HG03097 (cell line): Measurements from ENCODE around the gene MICAL2.

Source experiments
- ATAC-seq: cut with Tn5 transposase; IDR thresholded peaks from one replicate; pipeline ENCODE4 v1.9.1; 2021; ENCODE audit not compliant: unreplicated experiment, low FRiP score

The MICAL2 gene

DNA sequence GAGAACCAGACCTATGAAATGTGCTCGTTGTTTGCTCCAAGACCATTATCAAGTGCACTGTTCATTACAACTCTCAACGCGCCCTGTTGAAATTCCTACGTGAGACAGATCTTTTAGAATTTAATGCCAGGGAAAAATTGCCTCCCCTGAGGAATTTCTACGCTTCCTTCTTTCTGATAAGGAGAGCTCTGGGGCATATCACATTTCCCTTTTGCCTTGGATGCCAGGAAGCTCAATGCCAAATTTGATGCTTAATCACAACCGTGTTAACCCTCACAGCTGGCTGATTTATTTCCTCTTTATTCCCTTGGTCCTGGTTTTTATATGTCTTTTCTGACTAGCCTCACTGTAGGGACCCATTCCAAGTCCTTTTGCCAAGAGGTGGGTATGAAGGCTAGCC is 109.4 kb downstream of the MICAL2 start:
- no peak for ATAC-seq

DNA sequence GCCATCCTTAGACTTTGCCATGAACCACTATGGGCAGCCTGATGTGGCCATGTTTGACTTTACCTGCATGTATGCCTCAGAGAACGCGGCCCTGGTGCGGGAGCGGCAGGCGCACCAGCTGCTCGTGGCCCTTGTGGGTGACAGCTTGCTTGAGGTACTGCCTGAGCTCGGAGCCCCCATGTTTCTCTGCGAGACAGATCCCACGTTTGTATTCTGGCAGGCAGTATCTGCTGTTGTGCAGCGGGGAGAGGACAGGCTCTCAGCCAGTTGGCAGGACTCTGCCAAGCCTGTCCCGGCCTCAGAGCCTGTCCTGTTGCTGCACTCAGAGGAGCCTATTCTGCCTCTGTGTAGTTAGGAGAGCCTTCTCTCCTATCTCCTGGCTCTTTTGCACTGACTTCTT is 109.9 kb downstream of the MICAL2 start:
- no peak for ATAC-seq

DNA sequence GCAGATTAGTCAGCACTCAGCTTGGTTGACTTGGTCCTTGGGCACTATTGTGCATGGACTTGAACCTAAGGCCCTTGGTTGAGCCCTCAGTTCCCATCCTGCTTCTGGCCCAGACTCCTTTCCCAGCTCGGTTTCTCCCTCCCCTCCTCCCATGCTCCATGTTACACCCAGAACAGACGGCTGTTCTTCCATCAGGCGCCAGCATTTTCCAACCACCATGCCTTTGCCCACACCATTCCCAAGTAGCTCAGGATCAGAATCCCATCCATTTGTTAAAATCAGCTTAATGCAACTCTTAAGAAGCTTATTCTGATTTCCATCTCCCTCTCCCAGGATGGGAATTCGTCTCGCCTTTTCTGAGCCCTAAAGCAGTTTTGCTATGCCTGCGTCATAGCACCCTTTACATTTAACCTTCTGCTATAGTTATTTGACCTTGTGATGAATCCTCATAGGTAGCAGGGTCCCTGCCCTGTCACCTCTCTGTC is 110.7 kb downstream of the MICAL2 start:
- ATAC-seq = no peak

DNA sequence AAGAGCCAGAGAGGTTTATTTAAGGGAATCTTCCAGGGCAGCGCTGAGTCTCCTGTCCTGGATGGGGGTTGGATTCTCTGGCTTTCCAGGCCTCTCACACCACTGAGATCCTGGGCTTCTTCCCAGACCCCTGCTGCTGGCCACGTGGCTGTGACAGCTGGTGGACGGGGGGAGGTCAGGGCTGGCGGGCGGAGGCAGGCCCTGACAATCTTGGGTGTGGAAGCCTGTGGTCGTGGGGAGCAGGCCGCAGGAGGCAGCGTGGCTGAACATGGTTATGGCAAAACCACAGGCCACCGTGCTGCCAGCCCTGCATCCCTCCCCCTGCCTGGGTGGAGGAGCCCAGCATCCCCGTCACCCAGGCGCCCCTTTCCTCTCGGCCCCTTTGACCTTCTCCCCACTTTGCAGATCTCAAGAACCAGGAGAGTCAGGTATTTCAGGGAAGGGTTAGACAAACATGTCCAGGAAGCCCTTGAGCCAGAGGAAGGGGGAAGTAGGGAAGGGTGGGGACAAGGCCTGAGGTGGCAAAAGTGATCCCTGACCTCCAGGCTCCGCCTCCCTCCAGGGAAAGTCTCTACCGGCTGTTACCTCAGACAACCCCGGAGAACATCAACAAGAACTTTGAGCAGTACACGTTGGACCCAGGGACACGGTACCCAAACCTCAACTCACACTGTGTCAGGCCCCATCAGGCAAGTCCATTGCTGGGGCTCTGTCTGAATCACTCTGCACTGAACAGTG is 111.8 kb downstream of the MICAL2 start:
- ATAC-seq = no peak

DNA sequence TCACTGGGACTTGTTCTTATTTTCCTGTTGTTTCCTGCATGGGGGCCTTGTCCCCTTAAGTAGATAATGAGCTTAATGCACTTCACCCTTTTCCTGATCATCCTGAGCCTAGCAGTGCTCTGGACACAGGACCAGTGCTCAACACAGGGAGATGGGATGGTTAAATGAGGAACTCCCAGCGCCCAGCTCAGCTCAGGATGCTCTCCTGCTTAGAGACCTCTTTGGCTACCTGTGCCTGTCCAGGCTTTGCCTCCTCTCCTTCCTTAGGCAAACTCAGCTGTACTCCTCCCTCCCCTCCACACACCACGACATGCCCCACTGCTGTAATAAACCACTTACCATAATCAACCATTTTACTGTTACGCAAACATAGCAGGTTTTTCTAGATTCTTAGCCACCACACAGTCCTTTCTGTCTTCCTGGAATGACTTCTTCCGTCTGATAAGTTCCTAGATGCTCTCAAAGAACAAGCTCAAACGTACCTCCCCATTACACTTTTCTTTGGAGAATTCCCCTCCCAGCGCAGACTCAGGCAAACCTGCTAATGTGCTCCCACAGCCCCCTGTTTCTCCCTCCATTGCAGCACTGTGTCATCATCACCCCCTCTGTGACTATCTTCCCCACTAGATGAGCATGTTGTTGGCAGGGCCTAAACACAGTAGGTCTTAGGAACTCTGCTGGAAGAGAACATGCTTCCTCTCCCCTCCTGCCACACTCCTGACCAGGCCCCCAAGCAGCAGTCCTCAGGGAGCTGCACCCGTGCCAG is 113.6 kb downstream of the MICAL2 start:
- no peak for ATAC-seq

DNA sequence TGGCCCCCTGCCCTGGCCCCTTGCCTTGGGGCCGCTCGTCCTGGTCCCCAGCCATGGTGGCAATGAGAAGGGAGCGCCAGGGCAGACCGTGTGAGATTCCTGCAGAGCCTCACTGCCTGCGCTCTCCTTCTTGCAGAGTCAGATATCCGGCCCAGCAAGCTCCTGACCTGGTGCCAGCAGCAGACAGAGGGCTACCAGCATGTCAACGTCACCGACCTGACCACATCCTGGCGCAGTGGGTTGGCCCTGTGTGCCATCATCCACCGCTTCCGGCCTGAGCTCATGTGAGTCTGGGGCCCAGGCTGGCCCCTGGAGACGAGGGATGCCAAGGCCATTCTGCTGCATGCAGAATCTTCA is 114.1 kb downstream of the MICAL2 start:
- peak; percentile 96 for ATAC-seq

DNA sequence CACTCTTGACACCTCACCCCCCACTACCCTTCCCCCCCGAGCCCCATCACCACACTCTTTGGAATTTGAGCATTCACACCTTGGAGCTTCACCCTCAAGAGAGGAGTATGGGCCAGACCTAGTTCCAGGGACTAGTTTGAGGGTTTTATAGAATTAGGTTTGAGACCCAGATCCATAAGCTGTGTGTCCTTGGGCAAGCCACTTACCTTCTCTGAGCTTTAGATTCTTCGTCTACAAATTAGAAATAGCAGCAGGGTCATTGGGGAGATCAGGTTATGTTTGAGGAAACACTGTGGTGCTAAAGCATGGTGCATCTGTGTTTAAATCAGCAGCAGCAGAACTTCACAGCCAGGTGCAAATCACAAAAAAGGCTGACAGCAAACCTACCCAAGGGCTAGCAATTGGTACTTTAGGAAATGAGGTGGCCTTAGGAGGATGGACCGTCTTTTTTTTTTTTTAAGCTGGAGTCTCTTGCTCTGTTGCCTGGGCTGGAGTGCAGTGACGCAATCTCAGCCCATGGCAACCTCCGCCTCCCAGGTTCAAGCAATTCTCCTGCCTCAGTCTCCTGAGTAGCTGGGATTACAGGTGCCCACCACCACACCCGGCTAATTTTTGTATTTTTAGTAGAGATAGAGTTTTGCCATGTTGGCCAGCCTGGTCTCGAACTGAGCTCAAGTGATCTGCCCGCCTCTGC is 114.8 kb downstream of the MICAL2 start:
- ATAC-seq = no peak

DNA sequence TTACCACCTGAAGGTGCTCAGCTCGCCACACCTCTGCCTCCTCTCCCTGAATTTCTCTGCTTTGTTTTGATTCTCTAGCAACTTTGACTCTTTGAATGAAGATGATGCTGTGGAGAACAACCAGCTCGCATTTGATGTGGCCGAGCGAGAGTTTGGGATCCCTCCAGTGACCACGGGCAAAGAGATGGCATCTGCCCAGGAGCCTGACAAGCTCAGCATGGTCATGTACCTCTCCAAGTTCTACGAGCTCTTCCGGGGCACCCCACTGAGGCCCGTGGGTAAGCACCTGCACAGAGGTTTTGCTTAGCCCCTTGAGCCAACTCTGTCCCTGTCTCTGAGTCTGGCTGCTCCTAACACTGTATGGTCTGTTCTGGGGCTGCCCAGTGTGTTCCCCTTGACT is 115.7 kb downstream of the MICAL2 start:
- ATAC-seq = no peak

DNA sequence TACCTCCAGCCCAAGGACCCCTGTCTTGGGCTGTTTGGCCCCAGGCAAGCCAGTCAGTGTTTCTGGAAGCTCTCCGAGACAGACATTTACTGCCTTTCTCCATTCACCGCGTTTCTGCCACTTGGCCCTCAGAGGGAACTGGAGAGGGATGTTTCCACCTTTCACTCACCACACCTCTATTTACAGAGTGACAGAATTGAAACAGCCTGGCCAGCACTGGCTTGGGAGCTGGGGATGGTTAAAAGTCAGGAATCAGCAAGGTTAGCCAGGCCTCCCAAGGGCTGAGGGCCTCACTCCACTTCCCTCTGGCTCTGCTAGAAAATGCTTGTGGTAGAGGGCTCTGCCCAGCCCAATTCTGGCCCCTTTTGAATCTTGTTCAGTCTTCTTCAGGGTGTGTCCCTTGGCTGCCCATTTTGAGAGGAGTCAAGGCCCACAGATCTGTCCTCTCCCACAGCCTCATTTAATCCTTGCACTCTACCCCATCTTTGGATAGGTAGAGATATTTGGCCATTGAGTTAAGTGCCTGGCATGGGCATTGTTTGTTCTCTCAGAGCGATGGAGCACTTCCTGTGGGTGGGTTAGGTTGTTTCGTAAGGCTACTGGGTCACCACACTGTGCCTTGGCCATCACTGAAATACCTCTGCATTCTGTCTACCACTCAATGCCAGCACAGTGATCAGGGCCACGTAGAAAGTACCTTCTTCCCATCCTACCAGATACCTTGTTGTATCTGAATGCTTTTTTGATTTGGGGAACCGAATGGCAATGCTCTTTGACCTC is 119.2 kb downstream of the MICAL2 start:
- no peak for ATAC-seq

DNA sequence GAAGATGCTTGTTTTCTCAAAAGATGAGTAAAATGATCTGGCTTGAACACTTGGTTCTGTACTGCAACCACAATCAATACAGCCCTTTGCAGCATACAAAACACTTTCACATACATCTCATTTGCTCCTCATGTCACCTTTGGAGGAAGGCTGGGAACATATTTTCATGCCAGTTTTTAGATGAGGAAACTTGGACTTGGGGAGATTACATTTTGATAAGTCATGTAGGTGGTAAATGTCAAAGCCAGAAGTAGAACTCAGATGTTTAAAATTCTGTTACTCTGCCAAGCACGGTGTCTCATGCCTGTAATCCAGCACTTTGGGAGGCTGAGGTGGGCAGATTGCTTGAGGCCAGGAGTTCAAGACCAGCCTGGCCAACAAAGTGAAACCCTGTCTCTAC is 121.8 kb downstream of the MICAL2 start:
- ATAC-seq = no peak

DNA sequence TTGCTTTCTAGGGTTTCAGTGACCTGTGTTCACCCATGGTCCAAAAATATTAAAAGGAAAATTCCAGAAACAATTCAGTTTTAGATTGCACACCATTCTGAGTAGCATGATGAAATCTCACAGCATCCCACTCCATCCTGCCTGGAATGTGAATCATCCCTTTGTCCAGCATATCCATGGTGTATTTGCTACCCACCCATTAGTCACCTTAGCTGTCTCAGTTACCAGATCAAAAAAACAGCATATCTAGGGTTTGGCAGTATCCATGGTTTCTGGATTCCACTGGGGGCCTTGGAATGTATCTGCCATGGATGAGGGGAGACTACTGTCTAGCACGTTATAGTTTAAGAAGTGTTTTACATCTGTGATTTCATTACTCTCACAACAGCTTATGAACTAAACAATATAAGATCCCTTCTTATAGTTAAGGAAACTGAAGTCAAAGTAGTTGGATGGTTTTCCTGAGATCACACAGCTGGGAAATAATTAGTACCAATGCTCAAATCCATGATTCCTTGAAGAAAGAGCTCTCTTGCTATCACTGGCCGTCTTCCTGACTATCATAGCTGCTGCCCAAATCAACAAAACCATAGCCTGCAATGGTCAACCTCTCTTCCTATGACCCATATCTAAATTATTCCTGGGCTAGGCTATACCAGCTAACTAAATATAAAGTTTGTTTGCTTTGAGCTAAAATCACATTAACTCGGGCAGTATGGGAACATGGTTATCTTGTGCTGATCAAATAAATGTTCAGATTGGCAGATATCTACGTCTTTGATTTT is 122.6 kb downstream of the MICAL2 start:
- ATAC-seq = no peak

DNA sequence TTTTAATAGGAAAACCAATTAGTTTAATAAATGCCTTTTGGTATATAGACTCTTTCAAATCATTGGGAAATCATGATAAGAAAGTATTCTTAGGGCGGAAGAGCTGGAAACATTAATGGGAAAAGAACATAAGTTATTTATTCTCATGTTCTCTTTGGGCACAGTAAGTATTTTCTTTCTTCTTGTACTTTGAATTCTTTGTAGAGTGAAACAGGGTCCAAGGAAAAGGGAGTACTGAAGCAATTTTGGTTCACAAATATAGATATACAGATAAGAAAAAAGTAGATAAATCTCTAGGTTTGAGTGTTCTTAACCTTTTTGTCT is 123.2 kb downstream of the MICAL2 start:
- no peak for ATAC-seq

DNA sequence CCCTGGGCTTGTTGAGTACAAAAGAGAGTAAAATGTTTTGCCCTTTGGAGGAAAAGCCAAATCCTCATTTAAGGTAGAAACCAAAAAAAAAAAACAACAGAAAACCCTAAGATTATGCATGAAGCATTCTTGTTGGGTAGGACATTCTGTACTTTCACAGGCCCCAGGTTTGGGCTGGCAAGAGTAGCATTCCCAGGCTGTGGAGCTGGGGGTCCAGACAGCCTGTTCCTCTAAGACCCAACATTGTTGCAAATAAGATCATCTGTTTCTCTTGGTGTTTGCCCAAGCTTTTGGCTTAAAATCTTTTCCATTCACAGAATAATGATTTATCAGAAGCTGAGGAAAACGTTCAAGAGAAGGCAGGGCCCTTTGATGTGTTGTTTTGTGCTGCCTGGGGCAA is 123.8 kb downstream of the MICAL2 start:
- ATAC-seq = no peak

DNA sequence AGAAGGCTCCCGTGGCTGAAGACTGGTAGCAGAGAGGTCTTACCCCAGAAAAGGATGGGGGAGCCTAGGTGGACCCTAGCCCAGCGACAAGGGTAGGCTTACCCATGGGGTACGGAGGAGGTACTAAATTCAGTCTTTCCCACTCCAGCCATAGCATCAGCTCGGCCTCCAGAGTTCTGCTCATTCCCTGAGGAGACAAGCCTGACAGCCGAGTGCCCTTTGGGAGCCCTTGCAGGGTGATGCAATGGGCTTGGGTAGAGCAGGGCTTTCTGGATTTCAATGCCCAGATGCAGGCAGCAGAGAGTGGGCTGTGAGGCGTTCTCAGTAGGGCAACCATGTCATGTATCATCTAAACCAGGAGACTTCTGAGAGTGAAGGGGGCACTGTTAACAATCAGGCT is 124.7 kb downstream of the MICAL2 start:
- no peak for ATAC-seq

DNA sequence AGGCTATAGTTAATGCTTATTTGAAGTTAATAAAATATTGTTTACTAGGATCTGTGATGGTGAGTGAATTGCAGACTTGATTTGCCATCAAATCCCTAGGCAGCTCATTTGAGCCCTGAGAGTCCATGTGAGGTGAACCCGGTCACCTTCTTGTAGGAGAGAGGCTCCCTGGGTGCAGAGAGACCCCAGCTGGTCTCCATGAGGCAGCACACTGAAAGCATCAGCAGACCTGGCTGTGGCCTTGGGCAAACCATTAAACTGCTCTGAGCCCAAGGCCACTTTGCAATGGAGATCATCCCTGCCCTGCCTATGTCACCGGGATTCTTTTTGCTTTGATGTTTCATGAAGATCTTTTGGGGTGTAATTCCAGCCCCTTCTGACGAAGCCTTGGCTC is 125.2 kb downstream of the MICAL2 start:
- ATAC-seq = peak; percentile 20

DNA sequence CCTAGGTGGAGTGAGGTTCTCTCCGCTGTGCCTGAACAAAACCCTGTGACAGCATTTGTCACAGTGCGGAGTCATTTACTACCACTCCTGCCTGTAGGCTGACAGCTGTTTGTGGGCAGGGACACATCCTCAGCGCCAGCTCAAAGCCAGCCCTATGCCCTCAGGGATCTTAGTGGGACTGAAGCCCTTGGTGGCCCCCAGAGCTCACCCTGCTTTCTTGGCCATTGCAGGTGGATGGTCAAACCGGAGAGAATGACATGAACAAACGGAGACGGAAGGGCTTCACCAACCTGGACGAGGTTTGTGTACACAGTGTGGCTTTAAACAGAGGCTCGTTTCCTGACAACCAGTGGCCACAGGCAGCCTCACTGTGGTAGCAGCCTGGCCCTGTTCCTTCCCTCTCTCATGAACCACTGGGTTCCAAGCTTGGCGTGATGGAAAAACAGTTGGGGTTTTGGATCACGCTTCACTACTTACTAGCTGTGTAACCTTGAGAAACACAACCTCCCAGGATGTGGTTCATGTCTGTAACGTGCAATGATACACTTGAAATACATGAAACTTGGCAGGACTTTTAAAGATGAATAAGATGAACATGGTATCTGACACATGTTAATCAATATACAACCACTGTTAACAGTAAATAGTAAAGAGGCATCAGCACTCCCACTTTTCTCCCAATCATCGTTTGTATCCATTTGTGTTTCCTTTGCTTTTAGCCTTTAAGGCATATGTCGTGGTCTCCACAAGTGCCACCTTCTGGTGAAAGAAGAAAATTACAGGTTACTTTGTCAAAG is 125.8 kb downstream of the MICAL2 start:
- peak; percentile 70 for ATAC-seq

DNA sequence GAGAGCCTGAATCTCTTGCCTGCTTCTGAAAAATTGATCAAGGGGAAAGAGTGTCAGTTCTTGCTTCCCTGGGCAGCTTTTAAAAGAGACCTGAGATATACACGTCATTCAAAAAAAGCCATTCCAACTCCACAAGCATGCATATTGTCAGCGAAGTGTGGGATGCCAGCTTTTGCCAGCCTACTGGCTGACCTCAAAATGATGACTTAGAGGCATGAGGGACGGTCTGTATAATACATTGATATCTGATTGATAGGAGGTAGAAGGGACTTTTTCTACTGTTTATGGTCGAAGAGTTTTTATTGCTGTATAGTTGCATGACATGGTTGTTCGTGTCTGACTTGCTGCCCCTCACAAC is 126.3 kb downstream of the MICAL2 start:
- ATAC-seq = no peak

DNA sequence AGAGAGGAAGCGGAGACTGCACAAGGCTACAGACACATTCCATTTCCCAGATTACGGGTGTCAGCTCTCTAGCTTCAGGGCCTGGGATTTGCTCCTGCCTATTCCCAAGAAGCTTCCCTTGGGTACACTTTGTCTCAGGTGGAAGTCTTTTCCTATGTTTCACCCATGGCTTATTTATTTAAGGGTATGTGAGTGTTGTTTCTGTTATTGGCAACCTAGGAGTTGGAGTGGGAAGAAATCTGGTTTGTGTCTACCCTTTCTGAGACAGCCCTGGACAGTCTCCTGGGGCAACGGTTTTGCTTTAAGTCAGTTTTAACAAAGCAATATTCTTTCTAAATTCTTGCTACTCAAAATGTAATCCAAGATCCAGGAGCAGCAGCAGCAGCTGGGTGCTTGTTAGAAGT is 127.0 kb downstream of the MICAL2 start:
- ATAC-seq = no peak

DNA sequence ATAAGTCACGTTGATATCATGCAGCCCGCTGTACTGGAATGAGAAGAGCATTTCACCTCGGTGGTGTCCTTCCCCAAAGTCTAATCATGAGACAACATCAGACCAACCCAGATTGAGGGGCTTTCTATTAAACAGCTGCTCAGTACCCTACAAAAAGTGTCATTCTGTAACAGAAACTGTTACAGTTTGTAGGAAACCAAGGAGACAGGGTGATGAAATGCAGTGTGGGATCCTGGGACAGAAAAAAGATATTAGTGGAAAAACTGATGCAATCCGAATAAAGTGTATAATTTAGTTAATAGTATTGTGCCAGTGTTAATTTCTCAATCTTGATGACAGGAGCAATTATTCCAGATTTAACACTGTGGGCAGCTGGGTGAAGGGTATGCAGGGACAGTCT is 128.0 kb downstream of the MICAL2 start:
- no peak for ATAC-seq

DNA sequence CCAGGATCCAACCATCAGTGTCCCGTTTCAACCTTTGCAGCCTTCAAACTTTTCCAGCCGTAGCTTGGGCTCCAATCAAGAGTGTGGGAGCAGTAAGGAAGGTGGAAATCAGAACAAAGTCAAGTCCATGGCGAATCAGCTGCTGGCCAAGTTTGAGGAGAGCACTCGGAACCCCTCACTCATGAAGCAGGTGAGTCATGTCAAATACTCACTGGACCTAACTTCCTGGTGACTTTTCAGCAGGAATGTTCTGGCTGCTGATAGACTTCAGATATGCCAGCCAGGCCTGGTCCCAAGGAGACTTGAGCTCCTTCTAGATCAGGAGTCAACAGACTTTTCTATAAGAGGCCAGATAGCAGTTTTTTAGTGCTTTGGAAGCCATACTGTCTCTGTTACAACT is 129.0 kb downstream of the MICAL2 start:
- no peak for ATAC-seq
